Liver (tissue), 9 donors: Measurements from ENCODE around the gene ROM1. TPM values are rescaled to one million over a fixed set of nuclear protein-coding genes. Genes with fewer than 3 reads are reported as not detected.

Source experiments
- DNase-seq: peaks from one replicate; pipeline ENCODE4 v3.0.0-alpha.2; 2017; ENCODE audit warnings: low spot score
- H3K27ac ChIP-seq, 2 donors: one replicate each; pipeline ENCODE4 v1.7.0; 2013; ENCODE audit warnings: inconsistent platforms in 2 of 2, low read length in 2 of 2, control low read depth in 1 of 2, low read depth in 1 of 2, mild to moderate bottlenecking in 1 of 2
- H3K27me3 ChIP-seq, 4 donors: one replicate each; pipeline versions ENCODE4 v1.6.1 to v1.7.0; 2013; ENCODE audit warnings: low read length in 3 of 4, inconsistent platforms in 1 of 4, mild to moderate bottlenecking in 1 of 4, moderate library complexity in 1 of 4; ENCODE audit not compliant: control insufficient read depth in 4 of 4, insufficient read depth in 4 of 4
- H3K36me3 ChIP-seq, 4 donors: one replicate each; pipeline versions ENCODE4 v1.6.1 to v1.7.0; 2013; ENCODE audit warnings: low read length in 3 of 4, mild to moderate bottlenecking in 3 of 4, low read depth in 1 of 4, moderate library complexity in 1 of 4; ENCODE audit not compliant: control insufficient read depth in 4 of 4, insufficient read depth in 3 of 4
- H3K4me1 ChIP-seq, 4 donors: one replicate each; pipeline versions ENCODE4 v1.6.1 to v1.7.0; 2013; ENCODE audit warnings: low read length in 3 of 4, mild to moderate bottlenecking in 3 of 4, moderate library complexity in 1 of 4; ENCODE audit not compliant: control insufficient read depth in 4 of 4, insufficient read depth in 4 of 4
- H3K4me3 ChIP-seq, 3 donors: one replicate each; pipeline versions ENCODE4 v1.6.1 to v1.7.0; 2013; ENCODE audit warnings: low read length in 3 of 3, control low read depth in 1 of 3, low read depth in 1 of 3, mild to moderate bottlenecking in 1 of 3
- H3K9ac ChIP-seq, 2 donors: one replicate each; pipeline ENCODE4 v1.7.0; 2013; ENCODE audit warnings: low read length in 2 of 2, mild to moderate bottlenecking in 2 of 2, moderate library complexity in 2 of 2, control low read depth in 1 of 2, low read depth in 1 of 2
- H3K9me3 ChIP-seq, 4 donors: one replicate each; pipeline versions ENCODE4 v1.6.1 to v1.7.0; 2013; ENCODE audit warnings: low read length in 3 of 4; ENCODE audit not compliant: control insufficient read depth in 4 of 4
- FOXA1 ChIP-seq: IDR thresholded peaks from 2 replicates; pipeline ENCODE4 v1.6.1; 2016; ENCODE audit warnings: antibody characterized with exemption
- FOXA2 ChIP-seq: IDR thresholded peaks from 2 replicates; pipeline ENCODE4 v1.6.1; 2016; ENCODE audit warnings: antibody characterized with exemption
- GABPA ChIP-seq, 2 donors: IDR thresholded peaks in 1 of 2; conservative IDR thresholded peaks in 1 of 2; 2 replicates each; pipeline ENCODE4 v1.6.1; 2016; ENCODE audit warnings: antibody characterized with exemption in 2 of 2, mild to moderate bottlenecking in 1 of 2, moderate library complexity in 1 of 2
- HNF4A ChIP-seq, 2 donors: conservative IDR thresholded peaks; 2 replicates each; pipeline ENCODE4 v1.6.1; 2016; ENCODE audit warnings: antibody characterized with exemption in 2 of 2, mild to moderate bottlenecking in 2 of 2
- MAX ChIP-seq: IDR thresholded peaks from 2 replicates; pipeline ENCODE4 v1.6.1; 2016; ENCODE audit warnings: antibody characterized with exemption
- NR2F2 ChIP-seq: IDR thresholded peaks from 2 replicates; pipeline ENCODE4 v1.6.1; 2016; ENCODE audit warnings: antibody characterized with exemption
- RAD21 ChIP-seq, 2 donors: IDR thresholded peaks; 2 replicates each; pipeline ENCODE4 v1.6.1; 2016; ENCODE audit warnings: antibody characterized with exemption in 2 of 2, mild to moderate bottlenecking in 2 of 2
- RXRA ChIP-seq, 2 donors: IDR thresholded peaks; 2 replicates each; pipeline ENCODE4 v1.6.1; 2017 to 2018; ENCODE audit warnings: antibody characterized with exemption in 2 of 2, mild to moderate bottlenecking in 1 of 2
- SP1 ChIP-seq: IDR thresholded peaks from 2 replicates; pipeline ENCODE4 v1.6.1; 2018; ENCODE audit warnings: antibody characterized with exemption, mild to moderate bottlenecking
- YY1 ChIP-seq: IDR thresholded peaks from 2 replicates; pipeline ENCODE4 v1.6.1; 2016; ENCODE audit warnings: antibody characterized with exemption, mild to moderate bottlenecking
- WGBS: extraction: QIAGEN DNeasy Blood & Tissue Kit; methylation state at CpG from one replicate; pipeline ENCODE4 v1.1.7; 2013; 5-methylcytosine and 5-hydroxymethylcytosine counted together
- polyA plus RNA-seq, 2 donors: library from polyadenylated mRNA; stranded (reverse) in 1 of 2; unstranded in 1 of 2; fragments of 200-250 nt in 1 of 2; fragments of >200 nt in 1 of 2; fragmentation: Nextera tagmentation in 1 of 2; extraction: Ambion mirVana in 1 of 2; gene quantifications; one replicate each; pipeline versions ENCODE4 v1.2.1 to v1.2.3, GENCODE V29; 2013 to 2015
- total RNA-seq, 2 donors: library from RNA; depleted of rRNA; stranded (reverse); fragments of >200 nt; gene quantifications; one replicate each; pipeline ENCODE4 v1.2.3, GENCODE V29; 2014
- TF ChIP-seq, protein P1 (sequence below): IDR thresholded peaks from 2 replicates; pipeline ENCODE4 v1.6.1; 2016; ENCODE audit warnings: antibody characterized with exemption
- TF ChIP-seq, protein P2 (sequence below): fragments of 150-350 bp; IDR thresholded peaks from 2 replicates; pipeline ENCODE4 v1.5.1; 2017; ENCODE audit warnings: improper control_type of control experiment, low read depth, low read length; ENCODE audit not compliant: missing input control
- donor health status: healthy.
- donor health status: healthy.
- donor health status: healthy.
- donor health status: healthy.
- donor health status: healthy.

Gene ROM1
- total and polyA plus RNA-seq, 4 donors: 0.84 to 3.9 (median 1.1) TPM

DNA sequence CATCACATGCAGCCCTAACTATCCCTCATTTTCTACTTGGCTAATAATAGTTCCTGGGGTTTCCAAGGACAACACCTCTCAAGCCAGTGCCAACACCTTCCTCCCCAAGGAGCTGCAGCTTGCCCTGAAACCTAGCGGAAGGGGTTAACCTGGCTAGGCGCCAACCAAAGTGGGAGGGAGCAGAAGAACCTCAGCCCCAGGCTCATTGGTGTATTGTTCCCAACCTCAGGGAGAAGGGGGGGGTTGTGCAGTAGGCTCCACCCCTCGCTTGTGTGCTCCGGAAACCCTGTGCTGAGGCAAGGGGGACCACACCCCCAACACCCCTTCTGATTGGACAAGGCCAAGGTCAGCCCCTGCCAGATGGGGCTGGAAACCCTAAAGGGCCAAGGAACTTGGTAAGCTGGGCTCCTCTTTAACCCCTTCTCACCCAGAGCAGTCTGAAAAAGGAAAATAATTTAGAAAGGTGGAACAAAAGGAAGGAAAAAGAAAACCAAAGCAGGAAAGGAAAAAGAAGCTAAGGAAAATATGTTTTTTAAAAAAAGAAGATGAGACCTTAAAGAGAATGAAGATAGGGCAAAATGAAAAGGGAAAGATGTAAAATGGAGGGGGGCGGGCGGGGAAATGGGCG, 13.9 kb upstream of the ROM1 start:
- peaks cover 14 to 44% (median 36%) of the 10 kb centered on the region in 4 donors for H3K36me3 ChIP-seq
- 59% methylated on average over 7 of the region's 7 CpGs for WGBS
- peak; percentile 83 for DNase-seq
- peaks cover 8 to 24% (median 17%) of the 10 kb centered on the region in 4 donors for H3K4me1 ChIP-seq
- TF ChIP-seq NR2F2 (peak; percentile 69), GABPA (IDR thresholded peaks at IDR 0.05 in 1 of 2, conservative IDR thresholded peaks at IDR 0.05 in 1 of 2) (peak; percentile 30 to 67), FOXA2 (no peak), SP1 (peak; percentile 81), RXRA (IDR thresholded peaks at IDR 0.05) (peak in 1 of 2 donors; percentile 18), YY1 (no peak), RAD21 (IDR thresholded peaks at IDR 0.05) (peak in 1 of 2 donors; percentile 17)
- H3K27ac ChIP-seq: peak overlapping the region in 1 of 2 donors; percentile 28
- H3K4me3 ChIP-seq: no peak overlapping the region
- no peak overlapping the region for H3K9ac ChIP-seq
- H3K9me3 ChIP-seq: no peaks in the 10 kb centered on the region
- H3K27me3 ChIP-seq: no peaks in the 10 kb centered on the region

DNA sequence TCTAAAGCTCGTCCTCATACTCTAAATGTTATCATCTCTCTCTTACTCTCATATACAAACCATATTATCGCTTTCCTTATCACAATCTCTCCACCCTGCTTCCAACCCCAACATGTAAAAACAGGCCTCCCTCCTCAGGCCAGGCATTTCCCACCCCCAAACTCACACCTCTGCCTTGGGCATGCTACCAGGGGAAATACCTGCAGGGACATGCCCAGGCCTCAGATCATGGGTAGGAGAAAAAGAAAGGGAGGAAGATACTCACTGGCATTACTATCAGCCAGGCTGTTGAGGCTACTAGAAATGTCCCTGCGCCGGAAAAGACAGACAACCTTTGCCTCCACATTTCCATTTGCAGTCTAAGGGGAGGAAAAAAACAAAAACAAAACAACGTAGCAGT, 13.2 kb upstream of the ROM1 start:
- no peak for DNase-seq
- peaks cover 10 to 37% (median 30%) of the 10 kb centered on the region in 4 donors for H3K36me3 ChIP-seq
- WGBS: 67% methylated on average over 5 of the region's 5 CpGs

GRCh38 chr11:62600367-62601121, 12.5 kb upstream of the ROM1 start:
- Histone ChIP-seq H3K4me1 (peaks cover 8 to 32% (median 22%) of the 10 kb centered on the region in 4 donors), H3K27me3 (no peaks in the 10 kb centered on the region), H3K4me3 (peak overlapping the region; percentile 82 to 87 (median 87)), H3K9ac (peak overlapping the region; percentile 89 to 92), H3K27ac (peak overlapping the region; percentile 89 to 90), H3K9me3 (no peaks in the 10 kb centered on the region), H3K36me3 (peaks cover 6 to 34% (median 25%) of the 10 kb centered on the region in 4 donors)
- no peak for DNase-seq
- WGBS: 5% methylated on average over 26 of the region's 26 CpGs
- no peak for TF ChIP-seq FOXA1

More for the DNA sequence above, 13.2 kb upstream of the ROM1 start:
- H3K9ac ChIP-seq: peak overlapping the region; percentile 89 to 92
- peak overlapping the region in 2 of 3 donors; percentile 7 to 82 for H3K4me3 ChIP-seq
- H3K27ac ChIP-seq: peak overlapping the region in 1 of 2 donors; percentile 28
- H3K27me3 ChIP-seq: no peaks in the 10 kb centered on the region
- TF ChIP-seq YY1 (no peak), MAX (no peak), HNF4A (conservative IDR thresholded peaks at IDR 0.05) (no peak), SP1 (no peak)
- TF ChIP-seq, protein P1, sequence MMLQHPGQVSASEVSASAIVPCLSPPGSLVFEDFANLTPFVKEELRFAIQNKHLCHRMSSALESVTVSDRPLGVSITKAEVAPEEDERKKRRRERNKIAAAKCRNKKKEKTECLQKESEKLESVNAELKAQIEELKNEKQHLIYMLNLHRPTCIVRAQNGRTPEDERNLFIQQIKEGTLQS: no peak
- TF ChIP-seq, protein P2, sequence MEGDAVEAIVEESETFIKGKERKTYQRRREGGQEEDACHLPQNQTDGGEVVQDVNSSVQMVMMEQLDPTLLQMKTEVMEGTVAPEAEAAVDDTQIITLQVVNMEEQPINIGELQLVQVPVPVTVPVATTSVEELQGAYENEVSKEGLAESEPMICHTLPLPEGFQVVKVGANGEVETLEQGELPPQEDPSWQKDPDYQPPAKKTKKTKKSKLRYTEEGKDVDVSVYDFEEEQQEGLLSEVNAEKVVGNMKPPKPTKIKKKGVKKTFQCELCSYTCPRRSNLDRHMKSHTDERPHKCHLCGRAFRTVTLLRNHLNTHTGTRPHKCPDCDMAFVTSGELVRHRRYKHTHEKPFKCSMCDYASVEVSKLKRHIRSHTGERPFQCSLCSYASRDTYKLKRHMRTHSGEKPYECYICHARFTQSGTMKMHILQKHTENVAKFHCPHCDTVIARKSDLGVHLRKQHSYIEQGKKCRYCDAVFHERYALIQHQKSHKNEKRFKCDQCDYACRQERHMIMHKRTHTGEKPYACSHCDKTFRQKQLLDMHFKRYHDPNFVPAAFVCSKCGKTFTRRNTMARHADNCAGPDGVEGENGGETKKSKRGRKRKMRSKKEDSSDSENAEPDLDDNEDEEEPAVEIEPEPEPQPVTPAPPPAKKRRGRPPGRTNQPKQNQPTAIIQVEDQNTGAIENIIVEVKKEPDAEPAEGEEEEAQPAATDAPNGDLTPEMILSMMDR: no peak
- H3K9me3 ChIP-seq: no peaks in the 10 kb centered on the region
- H3K4me1 ChIP-seq: peaks cover 8 to 26% (median 18%) of the 10 kb centered on the region in 4 donors
